ENCODE data around the gene ARHGAP26. TPM values are rescaled to one million over a fixed set of nuclear protein-coding genes. Genes with fewer than 3 reads are reported as not detected.

Gene ARHGAP26
- total and polyA plus RNA-seq, 9 donors = 1.9 to 47.1 (median 12.0) TPM

- Histone ChIP-seq H3K27me3 (no peaks in the 10 kb centered on the region), H3K9me3 (no peaks in the 10 kb centered on the region), H3K4me1 (ENCODE audit: insufficient read depth) (no peaks in the 10 kb centered on the region), H3K4me3 (no peak overlapping the region), H3K36me3 (no peaks in the 10 kb centered on the region), H3K27ac (no peak overlapping the region)
- TF ChIP-seq, protein P1, sequence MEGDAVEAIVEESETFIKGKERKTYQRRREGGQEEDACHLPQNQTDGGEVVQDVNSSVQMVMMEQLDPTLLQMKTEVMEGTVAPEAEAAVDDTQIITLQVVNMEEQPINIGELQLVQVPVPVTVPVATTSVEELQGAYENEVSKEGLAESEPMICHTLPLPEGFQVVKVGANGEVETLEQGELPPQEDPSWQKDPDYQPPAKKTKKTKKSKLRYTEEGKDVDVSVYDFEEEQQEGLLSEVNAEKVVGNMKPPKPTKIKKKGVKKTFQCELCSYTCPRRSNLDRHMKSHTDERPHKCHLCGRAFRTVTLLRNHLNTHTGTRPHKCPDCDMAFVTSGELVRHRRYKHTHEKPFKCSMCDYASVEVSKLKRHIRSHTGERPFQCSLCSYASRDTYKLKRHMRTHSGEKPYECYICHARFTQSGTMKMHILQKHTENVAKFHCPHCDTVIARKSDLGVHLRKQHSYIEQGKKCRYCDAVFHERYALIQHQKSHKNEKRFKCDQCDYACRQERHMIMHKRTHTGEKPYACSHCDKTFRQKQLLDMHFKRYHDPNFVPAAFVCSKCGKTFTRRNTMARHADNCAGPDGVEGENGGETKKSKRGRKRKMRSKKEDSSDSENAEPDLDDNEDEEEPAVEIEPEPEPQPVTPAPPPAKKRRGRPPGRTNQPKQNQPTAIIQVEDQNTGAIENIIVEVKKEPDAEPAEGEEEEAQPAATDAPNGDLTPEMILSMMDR (IDR thresholded peaks at IDR 0.05) = no peak
- TF ChIP-seq POLR2A (IDR thresholded peaks at IDR 0.05) (no peak), EP300 (IDR thresholded peaks at IDR 0.05) (no peak)
- WGBS, 3 donors = 85 to 88% (median 86%) methylated on average over 1 of the region's 1 CpG
- intact Hi-C loops (cut with DNase I) = no loop called here
- DNase-seq = no peak
Observed at GRCh38 chr5:143247134-143247815, 477.1 kb downstream of the ARHGAP26 start.

GRCh38 chr5:143248391-143248790, 478.2 kb downstream of the ARHGAP26 start:
- Histone ChIP-seq H3K4me1 (ENCODE audit: insufficient read depth) (no peaks in the 10 kb centered on the region), H3K27ac (no peak overlapping the region), H3K27me3 (no peaks in the 10 kb centered on the region), H3K4me3 (no peak overlapping the region), H3K9me3 (no peaks in the 10 kb centered on the region), H3K36me3 (no peaks in the 10 kb centered on the region)
- TF ChIP-seq EP300 (IDR thresholded peaks at IDR 0.05) (no peak), POLR2A (IDR thresholded peaks at IDR 0.05) (no peak)
- TF ChIP-seq, protein P1 (IDR thresholded peaks at IDR 0.05) = no peak
- 33 to 47% (median 41%) methylated on average over 3 of the region's 3 CpGs for WGBS, 3 donors
- no peak for DNase-seq
- intact Hi-C loops (cut with DNase I) = no loop called here

DNA sequence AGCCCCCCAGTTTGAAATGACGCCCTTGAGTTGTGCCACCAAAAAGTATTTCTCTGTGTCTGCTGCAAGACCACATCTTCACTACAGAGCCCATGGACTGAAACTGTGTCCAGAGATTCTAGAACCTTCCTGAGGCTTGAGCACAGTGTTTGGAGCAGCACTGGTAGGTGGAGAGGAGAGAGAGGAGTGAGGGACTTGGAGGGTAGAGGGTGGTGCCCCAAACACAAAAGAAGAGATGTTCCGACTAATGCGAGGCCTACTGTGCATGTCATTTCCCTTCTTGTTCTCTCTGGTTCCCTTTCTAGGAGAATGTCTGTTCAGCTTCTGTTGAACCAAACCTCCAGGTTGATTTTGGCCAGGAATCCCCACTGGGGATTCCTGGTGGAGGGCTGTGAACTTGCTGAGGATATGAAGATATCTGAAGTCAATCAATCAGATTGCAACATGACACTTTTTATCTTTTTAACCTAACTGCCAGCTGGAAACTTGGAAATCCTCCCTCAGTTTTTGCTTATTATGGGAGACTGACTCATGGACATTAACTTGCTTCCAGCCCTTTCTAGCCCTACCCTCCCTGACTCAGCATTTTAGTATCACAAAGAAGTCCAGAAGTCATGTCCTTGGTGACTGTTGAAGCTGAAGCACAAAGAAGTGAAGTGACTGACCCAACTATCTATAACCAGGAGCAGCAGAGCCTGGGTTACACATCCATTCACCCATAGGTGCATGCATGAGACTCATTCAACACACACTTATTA, 478.8 kb downstream of the ARHGAP26 start:
- H3K4me3 ChIP-seq = no peak overlapping the region
- H3K36me3 ChIP-seq = no peaks in the 10 kb centered on the region
- WGBS, 3 donors = 87 to 95% (median 89%) methylated on average over 3 of the region's 3 CpGs
- DNase-seq = no peak
- H3K9me3 ChIP-seq = no peaks in the 10 kb centered on the region
- no peaks in the 10 kb centered on the region for H3K4me1 ChIP-seq (ENCODE audit: insufficient read depth)
- H3K27me3 ChIP-seq = no peaks in the 10 kb centered on the region
- H3K27ac ChIP-seq = no peak overlapping the region
- TF ChIP-seq, protein P1 (IDR thresholded peaks at IDR 0.05) = no peak
- TF ChIP-seq EP300 (IDR thresholded peaks at IDR 0.05) = no peak
- TF ChIP-seq POLR2A (IDR thresholded peaks at IDR 0.05) = no peak
- intact Hi-C loops (cut with DNase I) = no loop called here

DNA sequence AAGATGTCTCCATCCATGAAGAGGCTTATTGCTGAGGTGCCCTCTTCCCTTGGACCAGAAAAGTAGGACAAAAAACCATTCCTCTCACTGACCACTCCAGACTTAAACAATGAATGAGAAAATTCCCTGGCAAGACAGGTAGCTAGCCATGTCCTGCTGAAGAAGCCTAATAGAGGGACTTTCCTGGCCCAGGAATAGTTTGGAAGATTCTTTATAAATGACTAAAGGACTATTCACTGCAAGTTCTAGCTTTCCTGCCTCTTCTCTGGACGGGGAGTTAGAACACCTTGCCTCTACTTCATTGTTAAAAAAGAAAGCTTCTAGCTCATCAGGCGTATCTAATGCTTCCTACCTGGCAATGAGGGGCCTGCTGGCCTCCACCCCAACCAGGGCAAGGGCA, 479.7 kb downstream of the ARHGAP26 start:
- Histone ChIP-seq H3K27me3 (no peaks in the 10 kb centered on the region), H3K27ac (no peak overlapping the region), H3K4me3 (no peak overlapping the region), H3K9me3 (no peaks in the 10 kb centered on the region), H3K4me1 (ENCODE audit: insufficient read depth) (no peaks in the 10 kb centered on the region), H3K36me3 (no peaks in the 10 kb centered on the region)
- TF ChIP-seq POLR2A (IDR thresholded peaks at IDR 0.05) (no peak), EP300 (IDR thresholded peaks at IDR 0.05) (no peak)
- TF ChIP-seq, protein P1 (IDR thresholded peaks at IDR 0.05) = no peak
- 92 to 98% (median 93%) methylated on average over 2 of the region's 2 CpGs for whole genome bisulfite sequencing, 3 donors
- DNase-seq = no peak
- intact Hi-C loops (cut with DNase I) = no loop called here
